ENCODE data around the gene KIF13A. TPM values are rescaled to one million over a fixed set of nuclear protein-coding genes. Genes with fewer than 3 reads are reported as not detected.
"Not testable (repeated sequence)": the region's sequence is repeated elsewhere in the genome, so short reads cannot be mapped to it uniquely, and the experiment has no call there.

KIF13A gene
- total RNA-seq, 2 experiments from 2014 or later = 0.17 to 0.19 TPM

- POLR2A ChIA-PET = no interaction called here
- CTCF ChIA-PET = interaction anchor here (0.5 kb wide), 1 partner anchor 16 kb away, joined by 3 read pairs; no protein-coding TSS in a partner anchor
Measured at GRCh38 chr6:17972978-17973622, 14.3 kb downstream of the KIF13A start.

DNA sequence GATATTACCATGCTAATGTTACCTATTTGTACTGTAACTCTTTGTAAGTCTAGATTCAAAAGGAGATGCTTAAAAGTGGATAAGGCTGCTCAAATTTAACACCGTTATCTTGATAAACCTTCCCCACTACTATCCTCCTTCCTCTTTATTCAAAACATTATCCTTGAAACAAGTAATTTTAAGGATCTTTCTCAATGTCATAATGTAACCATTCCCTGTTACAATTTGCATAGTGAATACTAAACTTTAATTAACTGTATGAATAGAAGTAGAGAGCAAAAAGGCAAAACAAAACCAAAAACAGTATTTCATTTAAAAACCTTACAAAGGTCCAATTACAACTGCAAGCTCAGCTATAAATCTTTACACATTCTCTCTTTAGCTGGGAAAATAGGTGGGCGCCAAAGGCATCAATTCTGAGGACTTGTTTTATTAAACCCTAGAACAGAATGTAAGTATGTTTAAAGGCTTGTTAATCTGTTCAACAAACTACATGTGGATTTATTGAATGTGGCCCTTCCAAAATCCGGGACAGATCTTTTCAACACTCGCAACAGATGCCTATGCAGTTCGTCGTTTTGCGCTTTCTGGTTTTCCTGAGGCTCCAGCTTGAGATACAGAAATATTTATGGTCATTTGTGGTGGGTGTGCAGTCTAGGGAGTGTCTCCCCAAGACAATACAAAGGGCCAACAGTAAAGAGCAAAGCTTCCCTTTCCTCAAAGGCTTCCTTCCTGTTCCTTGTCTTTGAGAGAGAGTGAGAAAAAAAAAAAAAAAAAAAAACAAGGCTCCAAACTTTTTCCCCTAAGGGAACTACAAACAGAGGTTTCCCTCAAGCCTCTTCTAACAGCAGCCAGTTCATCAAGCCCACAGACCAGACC, 15.1 kb downstream of the KIF13A start:
- CTCF ChIA-PET = no interaction called here
- POLR2A ChIA-PET = no interaction called here

GRCh38 chr6:17971128-17972073, 16.0 kb downstream of the KIF13A start:
- CTCF ChIA-PET = no interaction called here
- POLR2A ChIA-PET = no interaction called here

DNA sequence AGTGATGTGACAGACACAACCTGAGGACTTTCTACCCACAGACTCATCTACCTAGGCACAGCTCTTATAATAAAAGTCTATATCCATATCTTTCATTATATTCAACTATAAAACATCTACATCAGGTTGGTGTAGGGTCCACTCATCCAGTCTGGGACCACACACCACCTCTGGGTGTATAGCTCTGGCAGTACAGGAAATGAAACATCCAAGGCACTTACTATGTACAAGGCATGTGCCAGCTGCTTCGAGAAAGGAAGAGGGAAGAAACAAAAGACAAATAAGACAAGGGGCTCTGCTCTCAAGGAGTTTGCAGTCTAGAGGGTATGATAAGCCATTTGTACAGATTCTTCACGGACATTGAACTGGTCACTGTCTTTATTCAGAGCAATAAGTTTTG, 18.6 kb downstream of the KIF13A start:
- POLR2A ChIA-PET = no interaction called here
- CTCF ChIA-PET = no interaction called here

DNA sequence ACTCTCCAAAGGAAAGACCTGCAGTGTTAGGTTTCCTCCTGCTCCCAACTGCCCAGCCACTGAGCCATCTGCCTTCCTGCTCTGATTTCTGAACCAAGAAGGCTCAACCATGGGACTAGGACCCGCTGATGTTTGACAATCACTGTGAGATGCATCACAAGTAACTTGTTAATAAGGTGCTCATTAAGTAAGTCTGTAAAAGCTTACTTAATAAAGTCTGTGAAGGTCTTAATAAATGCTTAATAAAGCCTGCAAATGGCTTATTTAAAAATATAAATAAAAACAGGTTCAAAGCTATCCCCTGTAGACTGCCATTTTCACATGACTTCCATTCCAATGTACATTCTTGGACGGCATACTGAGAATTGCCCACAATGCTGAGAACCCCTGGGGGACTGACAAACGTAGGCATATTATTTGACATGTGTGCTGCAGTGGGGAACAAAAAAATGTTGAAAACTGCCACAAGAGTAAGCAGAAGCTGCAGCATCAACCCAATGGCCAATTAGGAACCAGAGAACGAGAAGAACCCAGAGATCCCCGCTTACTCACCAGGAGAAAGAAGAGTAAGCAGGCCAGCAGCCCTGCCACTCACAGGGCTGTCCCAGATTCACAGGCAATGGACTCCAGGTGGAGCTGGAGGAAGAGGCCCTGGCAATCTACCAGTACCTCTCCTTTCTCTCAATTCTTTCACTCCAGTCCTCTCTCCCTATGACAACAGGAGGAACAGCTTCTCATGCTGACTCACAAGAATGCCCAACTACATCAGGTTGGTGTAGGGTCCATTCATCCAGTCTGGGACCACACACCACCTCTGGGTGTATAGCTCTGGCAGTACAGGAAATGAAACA, 19.5 kb downstream of the KIF13A start:
- POLR2A ChIA-PET = no interaction called here
- CTCF ChIA-PET = no interaction called here

- ChIA-PET CTCF (no interaction called here), POLR2A (no interaction called here)
Measured at GRCh38 chr6:17966451-17966850, 21.0 kb downstream of the KIF13A start.

DNA sequence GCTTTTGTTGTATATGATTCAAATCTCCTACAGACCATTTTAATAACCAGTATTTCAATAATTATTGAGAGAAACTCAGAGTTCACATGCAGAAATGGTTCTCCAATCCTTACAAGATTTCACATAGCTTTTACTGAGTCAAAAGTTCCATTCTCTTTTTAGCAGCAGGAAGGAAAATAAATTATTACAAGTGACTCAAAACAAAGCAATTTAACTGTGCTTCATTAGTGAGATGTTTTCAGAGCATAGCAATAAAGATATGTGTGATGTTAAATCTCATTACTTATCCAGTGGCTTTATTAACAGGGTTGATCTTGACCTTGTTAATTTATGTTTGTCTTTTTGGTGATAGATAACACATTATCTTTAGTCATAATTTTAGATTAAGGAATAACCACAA, 22.0 kb downstream of the KIF13A start:
- ChIA-PET POLR2A (no interaction called here), CTCF (no interaction called here)

DNA sequence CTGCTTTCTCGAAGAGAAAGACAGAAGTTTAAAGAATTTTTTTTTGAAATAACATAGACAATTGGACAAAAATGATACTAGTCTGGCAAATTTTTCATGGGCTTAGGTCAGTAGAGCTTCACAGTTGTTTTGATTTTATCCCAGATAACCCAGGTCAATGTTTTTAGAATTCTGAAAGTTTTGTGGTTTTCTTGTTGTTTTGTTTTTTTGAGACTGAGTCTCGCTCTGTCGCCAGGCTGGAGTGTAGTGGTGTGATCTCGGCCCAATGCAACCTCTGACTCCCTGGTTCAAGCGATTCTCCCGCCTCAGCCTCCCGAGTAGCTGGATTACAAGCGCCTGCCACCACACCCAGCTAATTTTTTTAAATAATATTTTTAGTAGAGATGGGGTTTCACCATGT, 22.8 kb downstream of the KIF13A start:
- POLR2A ChIA-PET = no interaction called here

GRCh38 chr6:17962436-17963031, 24.9 kb downstream of the KIF13A start:
- ChIA-PET POLR2A (no interaction called here), CTCF (no interaction called here)

More for the DNA sequence above, 22.8 kb downstream of the KIF13A start:
- CTCF ChIA-PET = no interaction called here

- CTCF ChIA-PET = no interaction called here
Measured at GRCh38 chr6:17959302-17959701, 28.1 kb downstream of the KIF13A start.

GRCh38 chr6:17957904-17958620, 29.4 kb downstream of the KIF13A start:
- POLR2A ChIA-PET = no interaction called here
- CTCF ChIA-PET = no interaction called here

More at GRCh38 chr6:17959302-17959701, 28.1 kb downstream of the KIF13A start:
- POLR2A ChIA-PET = no interaction called here

GRCh38 chr6:17957498-17957897, 29.9 kb downstream of the KIF13A start:
- ChIA-PET POLR2A (no interaction called here), CTCF (interaction anchor here (0.7 kb wide), 1 partner anchor 16 kb away, joined by 3 read pairs; no protein-coding TSS in a partner anchor)

- ChIA-PET POLR2A (no interaction called here), CTCF (interaction anchor here (0.7 kb wide), 1 partner anchor 16 kb away, joined by 3 read pairs; no protein-coding TSS in a partner anchor)
Measured at GRCh38 chr6:17957086-17957485, 30.3 kb downstream of the KIF13A start.

GRCh38 chr6:17950095-17950494, 37.3 kb downstream of the KIF13A start:
- POLR2A ChIA-PET = no interaction called here
- CTCF ChIA-PET = no interaction called here

DNA sequence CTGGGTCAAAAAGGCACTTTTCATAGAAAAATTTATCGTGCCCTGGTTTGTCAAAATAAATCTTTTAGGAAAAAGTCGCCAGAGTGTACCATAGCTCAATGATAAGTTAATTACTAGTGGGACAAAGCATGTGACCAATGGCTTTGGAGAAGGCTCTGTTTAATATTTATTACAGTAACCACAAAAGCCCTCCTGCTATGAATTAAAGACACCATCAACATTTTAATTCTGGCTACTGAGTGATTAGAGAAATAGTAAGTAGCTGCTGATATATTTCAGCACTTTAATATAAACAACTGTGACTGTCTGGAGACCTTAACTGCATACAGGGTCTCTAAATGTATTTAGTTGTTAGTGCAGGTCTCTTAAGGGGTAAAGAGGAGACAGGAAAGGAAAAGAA, 38.3 kb downstream of the KIF13A start:
- POLR2A ChIA-PET = no interaction called here
- CTCF ChIA-PET = no interaction called here

DNA sequence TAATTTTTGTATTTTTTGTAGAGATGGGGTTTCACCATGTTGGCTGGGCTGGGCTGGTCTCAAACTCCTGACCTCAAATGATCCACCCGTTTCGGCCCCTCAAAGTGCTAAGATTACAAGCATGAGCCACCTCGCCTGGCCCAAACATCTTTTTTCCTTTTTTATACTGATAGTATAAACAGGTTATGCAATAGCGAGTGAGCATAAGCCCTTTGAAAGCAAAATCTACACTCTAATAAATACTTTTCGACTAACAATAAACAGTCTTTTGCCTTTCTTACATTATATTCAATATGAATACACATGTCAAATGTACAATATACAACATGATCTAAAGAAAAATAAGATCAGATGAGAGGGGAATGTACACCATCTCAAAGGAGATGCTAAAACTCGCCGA, 38.7 kb downstream of the KIF13A start:
- POLR2A ChIA-PET = no interaction called here

DNA sequence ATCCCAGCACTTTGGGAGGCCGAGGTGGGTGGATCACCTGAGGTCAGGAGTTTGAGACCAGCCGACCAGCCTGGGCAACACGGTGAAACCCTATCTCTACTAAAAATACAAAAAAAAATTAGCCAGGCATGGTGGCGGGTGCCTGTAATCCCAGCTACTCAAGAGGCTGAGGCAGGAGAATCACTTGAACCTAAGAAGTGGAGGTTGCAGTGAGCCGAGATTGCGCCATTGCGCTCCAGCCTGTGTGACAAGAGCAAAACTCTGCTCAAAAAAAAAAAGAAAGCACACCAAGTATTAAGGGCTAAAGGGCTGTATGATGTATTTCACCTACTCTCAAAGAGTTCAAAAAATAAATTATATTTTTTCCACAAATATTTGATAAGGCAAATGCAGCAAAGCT, 39.9 kb downstream of the KIF13A start:
- CTCF ChIA-PET, POLR2A ChIA-PET: not testable (repeated sequence)

More for the DNA sequence above, 38.7 kb downstream of the KIF13A start:
- CTCF ChIA-PET = no interaction called here

GRCh38 chr6:17945575-17945974, 41.9 kb downstream of the KIF13A start:
- CTCF ChIA-PET = no interaction called here
- POLR2A ChIA-PET = no interaction called here

All from activated CD8-positive, alpha-beta memory T cell treated with anti-CD3 and anti-CD28 coated beads for 36 hours (primary cell).